ENCODE data around the gene LRRC45. TPM values are rescaled to one million over a fixed set of nuclear protein-coding genes. Genes with fewer than 3 reads are reported as not detected.

The LRRC45 gene
- total and polyA plus RNA-seq, 9 of the 15 experiments (the other 6 are each of a cell fraction or from before 2014, with no cell fraction given): 3.5 to 21.5 (median 11.2) TPM; not detected in 2

DNA sequence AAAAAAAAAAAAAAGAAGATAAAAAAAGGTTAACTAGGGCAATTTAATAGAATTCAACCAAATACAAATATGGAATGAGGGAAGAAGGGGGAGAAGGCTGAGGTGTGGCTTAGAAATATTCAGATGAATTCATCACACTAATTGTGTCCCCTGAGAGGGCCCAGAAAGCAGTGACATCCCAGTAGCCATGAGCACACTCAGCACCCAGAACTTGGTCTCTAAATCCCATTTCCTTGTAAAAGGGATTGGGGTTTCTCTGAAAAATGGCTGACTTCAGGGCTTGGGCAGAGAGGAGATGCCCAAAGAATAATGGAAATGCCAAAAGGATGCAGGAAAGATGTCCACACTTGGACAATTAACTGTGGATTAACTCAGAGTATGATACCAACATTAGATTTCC lies 49.7 kb upstream of the LRRC45 start:
- peaks cover 13% of the 10 kb centered on the region; the same call in 1 of the 3 replicates for H3K79me2 ChIP-seq (ENCODE audit: control insufficient read depth, insufficient read depth, low read length)
- no peaks in the 10 kb centered on the region for H3K9me3 ChIP-seq (replicated peaks; ENCODE audit: control insufficient read depth, insufficient read depth, low read depth, low read length)
- no peaks in the 10 kb centered on the region for H3K9me1 ChIP-seq (ENCODE audit: control insufficient read depth, insufficient read depth, low read length)
- H3K4me3 ChIP-seq: no peak overlapping the region
- H3K4me2 ChIP-seq (ENCODE audit: insufficient read depth, low read length): no peak overlapping the region
- H3K4me1 ChIP-seq (replicated peaks in 1 of 2; ENCODE audit: control insufficient read depth in 2 of 2, insufficient read depth in 2 of 2, low read length in 2 of 2): peaks cover 13 to 33% of the 10 kb centered on the region in 2 experiments
- POLR2A ChIA-PET: no interaction called here
- DNase-seq (ENCODE audit: extremely low read depth in 1 of 4, low spot score in 3 of 4) (no peak), FAIRE-seq (no peak), ATAC-seq (no peak)
- CTCF ChIA-PET (ENCODE audit: low intra/inter-chr PET ratio): no interaction called here
- in situ Hi-C loops (cut with MboI): no loop called here
- no peak overlapping the region for H3K27ac ChIP-seq (ENCODE audit: extremely low read depth, low read depth, low read length)
- no TSS peak for BruUV-seq (replicated peaks)
- no peaks in the 10 kb centered on the region for H3K36me3 ChIP-seq (ENCODE audit: control insufficient read depth, insufficient read depth, low read length)
- no peak overlapping the region for H2AFZ ChIP-seq (ENCODE audit: low read depth, low read length)
- no peaks in the 10 kb centered on the region for H3K27me3 ChIP-seq (ENCODE audit: control insufficient read depth in 2 of 2, insufficient read depth in 2 of 2, low read length in 2 of 2)
- H3K9ac ChIP-seq (ENCODE audit: insufficient read depth in 1 of 2, low read depth in 2 of 2, low read length in 2 of 2): no peak overlapping the region
- no peak for TF ChIP-seq HNRNPK (IDR thresholded peaks at IDR 0.05; ENCODE audit: low read depth, low read length, poor library complexity, severe bottlenecking)
- 0 out of 2 replicates have a peak, but pooled peaks have one; percentile 31 for TF ChIP-seq TRIM28 (IDR thresholded peaks at IDR 0.05)
- intact Hi-C loops (cut with micrococcal nuclease): no loop called here
- H4K20me1 ChIP-seq (replicated peaks; ENCODE audit: control insufficient read depth, insufficient read depth, low read length): no peaks in the 10 kb centered on the region

DNA sequence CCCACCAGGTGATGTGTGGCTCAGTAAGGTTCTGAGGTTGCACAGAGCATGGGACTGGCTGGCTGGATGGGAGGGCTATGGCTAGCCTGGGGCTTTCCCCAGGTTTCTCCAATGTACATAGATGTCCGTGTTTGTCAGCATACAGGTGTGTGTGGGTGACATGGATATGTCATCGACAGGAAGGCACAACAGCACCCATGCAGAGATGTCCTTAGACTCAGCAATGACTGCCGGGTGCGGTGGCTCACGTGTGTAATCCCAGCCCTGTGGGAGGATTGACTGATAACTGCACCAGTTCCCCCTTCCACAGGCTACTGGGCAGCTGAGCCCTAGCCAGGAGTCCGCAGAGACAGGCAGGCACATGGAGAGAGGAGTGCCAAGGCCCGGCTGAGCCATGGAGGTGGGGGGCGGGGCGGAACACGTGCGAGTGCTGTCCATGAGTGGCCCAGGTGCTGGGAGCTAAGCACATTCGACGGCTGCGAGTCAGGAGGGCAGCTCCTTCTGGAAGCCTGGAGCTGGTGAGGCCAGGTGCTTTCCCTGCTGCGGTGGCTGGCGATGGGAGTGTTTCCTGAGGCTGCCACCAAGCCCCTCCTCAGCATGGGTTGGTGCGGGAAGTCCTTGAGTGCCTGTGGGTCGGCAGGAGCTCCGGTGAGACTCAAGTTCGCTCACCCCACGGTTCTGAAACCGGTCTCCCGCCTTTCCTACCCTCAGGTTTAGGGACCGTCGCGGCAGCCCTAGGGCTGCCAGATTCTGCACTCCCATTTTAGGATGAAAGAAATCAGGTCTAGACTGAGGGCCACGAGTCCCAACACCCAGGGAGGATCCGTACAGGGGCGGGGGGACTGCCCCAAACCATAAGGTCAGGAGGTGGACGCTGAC lies 46.5 kb upstream of the LRRC45 start:
- in situ Hi-C loops (cut with MboI): no loop called here
- CTCF ChIA-PET (ENCODE audit: low intra/inter-chr PET ratio): no interaction called here
- DNase-seq (ENCODE audit: extremely low read depth in 1 of 4, low spot score in 3 of 4) (peak in 3 of 4 experiments; percentile 32 to 65 (median 48)), ATAC-seq (peak; percentile 48), FAIRE-seq (no peak)
- H4K20me1 ChIP-seq (replicated peaks; ENCODE audit: control insufficient read depth, insufficient read depth, low read length): no peaks in the 10 kb centered on the region
- H3K9me3 ChIP-seq (replicated peaks; ENCODE audit: control insufficient read depth, insufficient read depth, low read depth, low read length): no peaks in the 10 kb centered on the region
- H3K4me1 ChIP-seq (replicated peaks in 1 of 2; ENCODE audit: control insufficient read depth in 2 of 2, insufficient read depth in 2 of 2, low read length in 2 of 2): peaks cover 23 to 27% of the 10 kb centered on the region in 2 experiments
- POLR2A ChIA-PET: interaction anchor here (0.6 to 1.0 kb wide), 5 partner anchors 17 to 832 kb away, joined by 3 to 5 read pairs (median 4); partner anchors contain the start of genes CENPX and LRRC45
- H3K9ac ChIP-seq (ENCODE audit: insufficient read depth in 1 of 2, low read depth in 2 of 2, low read length in 2 of 2): peak overlapping the region; percentile 95 to 100
- H3K4me2 ChIP-seq (ENCODE audit: insufficient read depth, low read length): peak overlapping the region; percentile 98
- 5% methylated on average over 30 of the region's 30 CpGs for WGBS (ENCODE audit: insufficient coverage, low coverage, missing lambda C conversion rate)
- intact Hi-C loops (cut with micrococcal nuclease): loop anchor here (5.0 kb wide), 1 partner anchor 46 kb away; the partner anchor contains the start of genes CENPX and LRRC45
- peaks cover 16% of the 10 kb centered on the region; the same call in 1 of the 3 replicates for H3K36me3 ChIP-seq (ENCODE audit: control insufficient read depth, insufficient read depth, low read length)
- H3K27me3 ChIP-seq (ENCODE audit: control insufficient read depth in 2 of 2, insufficient read depth in 2 of 2, low read length in 2 of 2): no peaks in the 10 kb centered on the region
- TSS peak; percentile 88 for BruUV-seq (replicated peaks)
- H3K9me1 ChIP-seq (ENCODE audit: control insufficient read depth, insufficient read depth, low read length): no peaks in the 10 kb centered on the region
- H3K27ac ChIP-seq (ENCODE audit: extremely low read depth, low read depth, low read length): peak overlapping the region; percentile 98
- H2AFZ ChIP-seq (ENCODE audit: low read depth, low read length): peak overlapping the region; percentile 91
- peaks cover 16% of the 10 kb centered on the region; the same call in 2 of the 3 replicates for H3K79me2 ChIP-seq (ENCODE audit: control insufficient read depth, insufficient read depth, low read length)
- peak overlapping the region; percentile 88 for H3K4me3 ChIP-seq
- TF ChIP-seq NCOA6 (IDR thresholded peaks at IDR 0.05): peak; percentile 66; the same call in 1 of the 2 replicates
- TF ChIP-seq, protein P1, sequence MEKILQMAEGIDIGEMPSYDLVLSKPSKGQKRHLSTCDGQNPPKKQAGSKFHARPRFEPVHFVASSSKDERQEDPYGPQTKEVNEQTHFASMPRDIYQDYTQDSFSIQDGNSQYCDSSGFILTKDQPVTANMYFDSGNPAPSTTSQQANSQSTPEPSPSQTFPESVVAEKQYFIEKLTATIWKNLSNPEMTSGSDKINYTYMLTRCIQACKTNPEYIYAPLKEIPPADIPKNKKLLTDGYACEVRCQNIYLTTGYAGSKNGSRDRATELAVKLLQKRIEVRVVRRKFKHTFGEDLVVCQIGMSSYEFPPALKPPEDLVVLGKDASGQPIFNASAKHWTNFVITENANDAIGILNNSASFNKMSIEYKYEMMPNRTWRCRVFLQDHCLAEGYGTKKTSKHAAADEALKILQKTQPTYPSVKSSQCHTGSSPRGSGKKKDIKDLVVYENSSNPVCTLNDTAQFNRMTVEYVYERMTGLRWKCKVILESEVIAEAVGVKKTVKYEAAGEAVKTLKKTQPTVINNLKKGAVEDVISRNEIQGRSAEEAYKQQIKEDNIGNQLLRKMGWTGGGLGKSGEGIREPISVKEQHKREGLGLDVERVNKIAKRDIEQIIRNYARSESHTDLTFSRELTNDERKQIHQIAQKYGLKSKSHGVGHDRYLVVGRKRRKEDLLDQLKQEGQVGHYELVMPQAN (IDR thresholded peaks at IDR 0.05; ENCODE audit: borderline replicate concordance): peak; percentile 63; the same call in 1 of the 2 replicates
- TF ChIP-seq TCF7L2 (IDR thresholded peaks at IDR 0.05; ENCODE audit: low read depth, low read length): no peak
- TF ChIP-seq SMAD4 (CRISPR knock-in tag; conservative IDR thresholded peaks at IDR 0.05): peak; percentile 60
- TF ChIP-seq, protein P2, sequence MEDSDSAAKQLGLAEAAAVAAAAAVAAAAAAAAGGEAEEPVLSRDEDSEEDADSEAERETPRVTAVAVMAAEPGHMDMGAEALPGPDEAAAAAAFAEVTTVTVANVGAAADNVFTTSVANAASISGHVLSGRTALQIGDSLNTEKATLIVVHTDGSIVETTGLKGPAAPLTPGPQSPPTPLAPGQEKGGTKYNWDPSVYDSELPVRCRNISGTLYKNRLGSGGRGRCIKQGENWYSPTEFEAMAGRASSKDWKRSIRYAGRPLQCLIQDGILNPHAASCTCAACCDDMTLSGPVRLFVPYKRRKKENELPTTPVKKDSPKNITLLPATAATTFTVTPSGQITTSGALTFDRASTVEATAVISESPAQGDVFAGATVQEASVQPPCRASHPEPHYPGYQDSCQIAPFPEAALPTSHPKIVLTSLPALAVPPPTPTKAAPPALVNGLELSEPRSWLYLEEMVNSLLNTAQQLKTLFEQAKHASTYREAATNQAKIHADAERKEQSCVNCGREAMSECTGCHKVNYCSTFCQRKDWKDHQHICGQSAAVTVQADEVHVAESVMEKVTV (CRISPR knock-in tag; IDR thresholded peaks at IDR 0.05): peak; percentile 16; the same call in 1 of the 2 replicates
- TF ChIP-seq, protein P3, sequence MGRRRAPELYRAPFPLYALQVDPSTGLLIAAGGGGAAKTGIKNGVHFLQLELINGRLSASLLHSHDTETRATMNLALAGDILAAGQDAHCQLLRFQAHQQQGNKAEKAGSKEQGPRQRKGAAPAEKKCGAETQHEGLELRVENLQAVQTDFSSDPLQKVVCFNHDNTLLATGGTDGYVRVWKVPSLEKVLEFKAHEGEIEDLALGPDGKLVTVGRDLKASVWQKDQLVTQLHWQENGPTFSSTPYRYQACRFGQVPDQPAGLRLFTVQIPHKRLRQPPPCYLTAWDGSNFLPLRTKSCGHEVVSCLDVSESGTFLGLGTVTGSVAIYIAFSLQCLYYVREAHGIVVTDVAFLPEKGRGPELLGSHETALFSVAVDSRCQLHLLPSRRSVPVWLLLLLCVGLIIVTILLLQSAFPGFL (CRISPR knock-in tag; IDR thresholded peaks at IDR 0.05): 0 out of 2 replicates have a peak, but pooled peaks have one; percentile 79
- no peak for TF ChIP-seq ARHGAP35 (IDR thresholded peaks at IDR 0.05; ENCODE audit: partially characterized antibody)
